ENCODE results near the gene RAB40B. TPM values are rescaled to one million over a fixed set of nuclear protein-coding genes. Genes with fewer than 3 reads are reported as not detected.

RAB40B gene
- polyA plus RNA-seq, 1 experiment = 9.4 TPM

GRCh38 chr17:82630212-82630611 lies 68.3 kb downstream of the RAB40B start:
- H3K36me3 ChIP-seq (ENCODE audit: control insufficient read depth, insufficient read depth, low read length) = peaks cover 24% of the 10 kb centered on the region
- no peaks in the 10 kb centered on the region for H3K27me3 ChIP-seq (ENCODE audit: control insufficient read depth, insufficient read depth, low read length)
- CTCF ChIA-PET = no interaction called here
- no peak overlapping the region for H3K4me3 ChIP-seq (ENCODE audit: low read depth, low read length)
- no peak for DNase-seq (ENCODE audit: low read depth)
- TF ChIP-seq CTCF (IDR thresholded peaks at IDR 0.05; ENCODE audit: insufficient read depth, low read depth, low read length) = no peak
- POLR2A ChIA-PET = no interaction called here

- ChIA-PET CTCF (interaction anchor here (1.1 kb wide), 1 partner anchor 17 kb away, joined by 3 read pairs; no protein-coding TSS in a partner anchor), POLR2A (no interaction called here)
- DNase-seq (ENCODE audit: low read depth) = no peak
- no peak for TF ChIP-seq CTCF (IDR thresholded peaks at IDR 0.05; ENCODE audit: insufficient read depth, low read depth, low read length)
- peaks cover 27% of the 10 kb centered on the region for H3K36me3 ChIP-seq (ENCODE audit: control insufficient read depth, insufficient read depth, low read length)
- H3K27me3 ChIP-seq (ENCODE audit: control insufficient read depth, insufficient read depth, low read length) = no peaks in the 10 kb centered on the region
- no peak overlapping the region for H3K4me3 ChIP-seq (ENCODE audit: low read depth, low read length)
Observed at GRCh38 chr17:82629748-82630147, 68.8 kb downstream of the RAB40B start.

DNA sequence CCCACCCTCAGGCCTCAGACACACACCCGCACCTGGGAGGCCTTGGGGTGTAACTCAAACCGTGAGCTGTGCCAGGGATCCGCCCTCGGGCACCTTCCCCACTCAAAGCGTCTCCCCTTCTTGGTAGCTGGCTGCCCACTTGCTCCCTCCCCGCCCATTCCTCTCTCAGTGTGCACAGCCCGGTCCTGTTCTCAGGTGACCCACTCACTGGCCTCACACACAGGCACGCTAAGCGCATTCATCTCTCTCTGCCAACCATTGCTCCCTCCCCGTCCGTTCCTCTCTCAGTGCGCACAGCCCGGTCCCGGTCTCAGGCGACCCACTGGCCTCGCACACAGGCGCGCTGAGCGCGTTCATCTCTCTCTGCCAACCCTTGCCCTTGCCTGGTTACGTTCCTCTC lies 71.1 kb downstream of the RAB40B start:
- ChIA-PET POLR2A (no interaction called here), CTCF (interaction anchor here (1.1 kb wide), 1 partner anchor 13 kb away, joined by 5 read pairs; no protein-coding TSS in a partner anchor)
- Histone ChIP-seq H3K4me3 (ENCODE audit: low read depth, low read length) (no peak overlapping the region), H3K27me3 (ENCODE audit: control insufficient read depth, insufficient read depth, low read length) (no peaks in the 10 kb centered on the region), H3K36me3 (ENCODE audit: control insufficient read depth, insufficient read depth, low read length) (peaks cover 27% of the 10 kb centered on the region)
- no peak for TF ChIP-seq CTCF (IDR thresholded peaks at IDR 0.05; ENCODE audit: insufficient read depth, low read depth, low read length)
- no peak for DNase-seq (ENCODE audit: low read depth)

- H3K36me3 ChIP-seq (ENCODE audit: control insufficient read depth, insufficient read depth, low read length) = peaks cover 26% of the 10 kb centered on the region
- ChIA-PET POLR2A (no interaction called here), CTCF (no interaction called here)
- no peak for DNase-seq (ENCODE audit: low read depth)
- no peak for TF ChIP-seq CTCF (IDR thresholded peaks at IDR 0.05; ENCODE audit: insufficient read depth, low read depth, low read length)
- H3K27me3 ChIP-seq (ENCODE audit: control insufficient read depth, insufficient read depth, low read length) = no peaks in the 10 kb centered on the region
- H3K4me3 ChIP-seq (ENCODE audit: low read depth, low read length) = no peak overlapping the region
Observed at GRCh38 chr17:82623707-82624106, 74.8 kb downstream of the RAB40B start.

DNA sequence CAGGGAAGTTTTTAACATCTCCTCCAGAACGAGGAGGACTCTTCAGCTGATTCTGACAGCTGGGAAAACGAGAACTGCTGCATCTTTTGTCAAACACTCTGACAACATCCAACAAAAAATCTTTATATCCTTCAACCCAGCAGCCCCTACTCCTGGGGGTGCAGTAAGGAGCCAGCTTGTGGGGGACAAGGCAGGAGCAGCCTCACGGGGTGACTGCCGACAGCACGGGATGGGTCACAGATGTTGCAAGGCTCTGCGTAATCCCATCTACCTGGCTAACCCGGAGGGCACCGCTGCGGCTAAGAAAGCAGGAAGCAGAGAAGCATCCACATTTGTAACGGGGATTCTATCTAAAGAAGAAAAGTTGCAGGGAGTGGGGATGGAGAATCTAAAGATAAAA lies 78.9 kb downstream of the RAB40B start:
- ChIA-PET CTCF (no interaction called here), POLR2A (no interaction called here)
- peaks cover 32% of the 10 kb centered on the region for H3K36me3 ChIP-seq (ENCODE audit: control insufficient read depth, insufficient read depth, low read length)

More for the DNA sequence above, 78.9 kb downstream of the RAB40B start:
- TF ChIP-seq CTCF (IDR thresholded peaks at IDR 0.05; ENCODE audit: insufficient read depth, low read depth, low read length) = no peak
- Histone ChIP-seq H3K27me3 (ENCODE audit: control insufficient read depth, insufficient read depth, low read length) (no peaks in the 10 kb centered on the region), H3K4me3 (ENCODE audit: low read depth, low read length) (no peak overlapping the region)
- DNase-seq (ENCODE audit: low read depth) = no peak
